ENCODE data around the gene CNRIP1.

DNA sequence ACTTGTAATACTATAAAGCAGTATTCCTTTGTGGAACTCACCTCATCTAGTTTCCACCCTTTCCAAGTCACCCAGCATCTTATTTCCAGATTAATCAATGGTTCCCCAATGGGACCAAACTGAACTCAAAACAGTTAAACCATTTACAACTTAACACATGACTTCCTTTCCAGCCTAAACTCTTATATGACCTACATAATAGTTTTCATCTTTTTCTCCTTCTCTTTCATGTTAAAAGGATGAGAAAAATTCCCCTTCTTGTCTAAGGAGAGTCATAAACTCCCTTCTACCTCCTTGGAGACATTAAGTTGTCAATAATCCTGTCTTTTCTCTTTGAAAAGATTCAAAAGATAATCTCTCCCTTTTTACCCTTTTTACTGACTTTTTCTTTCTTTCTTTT lies 74.1 kb downstream of the CNRIP1 start:
- TF ChIP-seq, protein P1, sequence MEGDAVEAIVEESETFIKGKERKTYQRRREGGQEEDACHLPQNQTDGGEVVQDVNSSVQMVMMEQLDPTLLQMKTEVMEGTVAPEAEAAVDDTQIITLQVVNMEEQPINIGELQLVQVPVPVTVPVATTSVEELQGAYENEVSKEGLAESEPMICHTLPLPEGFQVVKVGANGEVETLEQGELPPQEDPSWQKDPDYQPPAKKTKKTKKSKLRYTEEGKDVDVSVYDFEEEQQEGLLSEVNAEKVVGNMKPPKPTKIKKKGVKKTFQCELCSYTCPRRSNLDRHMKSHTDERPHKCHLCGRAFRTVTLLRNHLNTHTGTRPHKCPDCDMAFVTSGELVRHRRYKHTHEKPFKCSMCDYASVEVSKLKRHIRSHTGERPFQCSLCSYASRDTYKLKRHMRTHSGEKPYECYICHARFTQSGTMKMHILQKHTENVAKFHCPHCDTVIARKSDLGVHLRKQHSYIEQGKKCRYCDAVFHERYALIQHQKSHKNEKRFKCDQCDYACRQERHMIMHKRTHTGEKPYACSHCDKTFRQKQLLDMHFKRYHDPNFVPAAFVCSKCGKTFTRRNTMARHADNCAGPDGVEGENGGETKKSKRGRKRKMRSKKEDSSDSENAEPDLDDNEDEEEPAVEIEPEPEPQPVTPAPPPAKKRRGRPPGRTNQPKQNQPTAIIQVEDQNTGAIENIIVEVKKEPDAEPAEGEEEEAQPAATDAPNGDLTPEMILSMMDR (IDR thresholded peaks at IDR 0.05; ENCODE audit: insufficient read depth, low read depth, low read length) = no peak
- TF ChIP-seq EZH2 (IDR thresholded peaks at IDR 0.05; ENCODE audit: insufficient read depth, low read length) = no peak
